Mesendoderm (in vitro differentiated cells): ENCODE measurements around the gene HMGN4.
A peak's percentile ranks its signal among the peaks of the same experiment; 100 is the strongest.

Experiments
- DNase-seq: peaks from one replicate; pipeline ENCODE4 v3.0.0; 2013
- H2AK5ac ChIP-seq: 2 replicates; pipeline ENCODE4 v1.6.1; 2013; ENCODE audit warnings: low read length, inconsistent platforms
- H2BK120ac ChIP-seq: 2 replicates; pipeline ENCODE4 v1.6.1; 2013; ENCODE audit warnings: low read depth, mild to moderate bottlenecking, low read length, moderate library complexity, mixed read lengths
- H2BK15ac ChIP-seq: replicated peaks from 2 replicates; pipeline ENCODE4 v1.6.1; 2013; ENCODE audit warnings: low read depth, mild to moderate bottlenecking, moderate library complexity
- H2BK5ac ChIP-seq: 2 replicates; pipeline ENCODE4 v1.6.1; 2013; ENCODE audit warnings: low read length, inconsistent platforms
- H3K18ac ChIP-seq: 2 replicates; pipeline ENCODE4 v1.6.1; 2013; ENCODE audit warnings: mild to moderate bottlenecking, low read length, mixed read lengths
- H3K23ac ChIP-seq: one replicate; pipeline ENCODE4 v1.6.1; 2013; ENCODE audit warnings: low read length
- H3K27ac ChIP-seq: 2 replicates; pipeline ENCODE4 v1.5.1; 2013; ENCODE audit warnings: low read depth, mild to moderate bottlenecking, inconsistent platforms, low read length, moderate library complexity
- H3K27me3 ChIP-seq: 2 replicates; pipeline ENCODE4 v1.6.1; 2013; ENCODE audit warnings: low read length, control low read depth, mild to moderate bottlenecking, inconsistent platforms; ENCODE audit not compliant: insufficient read depth, poor library complexity
- H3K36me3 ChIP-seq: 2 replicates; pipeline ENCODE4 v1.6.1; 2013; ENCODE audit warnings: low read length, inconsistent platforms; ENCODE audit not compliant: control insufficient read depth, insufficient read depth
- H3K4ac ChIP-seq: one replicate; pipeline ENCODE4 v1.6.1; 2013; ENCODE audit warnings: low read depth, mild to moderate bottlenecking, low read length, moderate library complexity
- H3K4me1 ChIP-seq: 2 replicates; pipeline ENCODE4 v1.6.1; 2013; ENCODE audit warnings: low read depth, low read length, inconsistent platforms; ENCODE audit not compliant: control insufficient read depth
- H3K4me2 ChIP-seq: 2 replicates; pipeline ENCODE4 v1.6.1; 2013; ENCODE audit warnings: low read length
- H3K4me3 ChIP-seq: 2 replicates; pipeline ENCODE4 v1.5.1; 2013; ENCODE audit warnings: mild to moderate bottlenecking, low read length
- H3K56ac ChIP-seq: one replicate; pipeline ENCODE4 v1.6.1; 2013; ENCODE audit warnings: low read length
- H3K79me1 ChIP-seq: 2 replicates; pipeline ENCODE4 v1.6.1; 2013; ENCODE audit warnings: low read length, inconsistent platforms
- H3K79me2 ChIP-seq: 2 replicates; pipeline ENCODE4 v1.6.1; 2013; ENCODE audit warnings: mild to moderate bottlenecking, low read length; ENCODE audit not compliant: control insufficient read depth, insufficient read depth
- H3K9ac ChIP-seq: 2 replicates; pipeline ENCODE4 v1.6.1; 2013; ENCODE audit warnings: low read length, inconsistent platforms
- H4K5ac ChIP-seq: one replicate; pipeline ENCODE4 v1.6.1; 2013; ENCODE audit warnings: low read length
- H4K8ac ChIP-seq: one replicate; pipeline ENCODE4 v1.6.1; 2013; ENCODE audit warnings: low read depth, mild to moderate bottlenecking, control low read depth, low read length, moderate library complexity
- WGBS: extraction: QIAGEN DNeasy Blood & Tissue Kit; methylation state at CpG from one replicate; pipeline ENCODE4 v1.1.7; 2013; ENCODE audit warnings: low lambda C conversion rate, missing lambda C conversion rate; ENCODE audit not compliant: insufficient coverage; ENCODE audit errors: extremely low coverage; 5-methylcytosine and 5-hydroxymethylcytosine counted together

The HMGN4 gene

DNA sequence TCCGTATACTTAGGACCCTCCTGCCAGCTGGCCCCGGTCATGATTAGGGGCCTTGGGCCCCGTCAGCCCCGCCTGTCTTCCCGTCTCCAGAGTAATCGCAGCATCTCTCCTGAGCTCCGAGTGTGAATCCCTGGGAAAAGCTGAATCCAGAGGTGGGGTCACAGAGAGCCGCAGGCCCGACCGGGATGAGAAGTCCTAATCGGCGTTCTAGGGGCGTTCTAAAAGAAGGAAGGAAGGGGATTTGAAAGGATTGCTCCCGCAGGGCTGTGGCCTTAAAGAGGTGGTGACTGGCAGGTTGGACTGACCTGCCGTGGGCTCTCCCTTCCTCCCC lies 371 bp downstream of the HMGN4 start:
- Histone ChIP-seq H3K4me3 (peak overlapping the region; percentile 91), H4K5ac (no peak overlapping the region), H3K79me2 (peaks cover 7% of the 10 kb centered on the region), H3K4ac (no peak overlapping the region), H3K4me1 (no peaks in the 10 kb centered on the region), H3K36me3 (no peaks in the 10 kb centered on the region), H3K18ac (peak overlapping the region; percentile 54), H3K9ac (peak overlapping the region; percentile 92), H2BK5ac (no peak overlapping the region), H3K79me1 (peaks cover 7% of the 10 kb centered on the region), H3K27ac (peak overlapping the region; percentile 85), H2AK5ac (no peak overlapping the region), H3K27me3 (no peaks in the 10 kb centered on the region), H3K4me2 (peak overlapping the region; percentile 71), H3K23ac (no peak overlapping the region), H3K56ac (peak overlapping the region; percentile 94), H2BK120ac (no peak overlapping the region), H4K8ac (no peak overlapping the region), H2BK15ac (no peak overlapping the region)
- DNase-seq = peak; percentile 85
- WGBS = no CpG with 5 or more reads among the region's 15 CpGs

DNA sequence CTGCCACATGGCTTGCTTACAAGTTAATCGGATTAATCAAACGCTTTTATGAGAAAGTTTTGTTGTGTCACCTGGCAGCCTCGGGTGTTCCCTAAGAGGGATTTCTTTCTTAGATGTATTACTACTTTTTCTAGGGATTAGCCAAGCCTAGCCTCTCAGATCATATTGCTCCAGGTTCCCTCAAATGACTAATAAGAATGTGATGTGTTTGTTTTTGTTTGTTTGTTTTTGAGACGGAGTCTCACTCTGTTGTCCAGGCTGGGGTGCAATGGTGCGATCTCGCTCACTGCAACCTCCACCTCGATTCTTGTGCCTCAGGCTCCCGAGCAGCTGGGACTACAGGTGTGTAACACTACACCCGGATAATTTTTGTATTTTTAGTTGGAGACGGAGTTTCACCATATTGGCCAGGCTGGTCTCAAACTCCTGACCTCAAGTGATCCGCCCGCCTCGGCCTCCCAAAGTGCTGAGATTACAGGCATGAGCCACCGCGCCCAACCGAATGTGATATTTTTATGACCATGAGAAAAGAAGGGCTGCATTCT lies 977 bp downstream of the HMGN4 start:
- H4K5ac ChIP-seq = no peak overlapping the region
- no peak overlapping the region for H2BK15ac ChIP-seq
- H3K79me1 ChIP-seq = peaks cover 7% of the 10 kb centered on the region
- no peak overlapping the region for H2BK120ac ChIP-seq
- H2AK5ac ChIP-seq = no peak overlapping the region
- no peak overlapping the region for H2BK5ac ChIP-seq
- no peaks in the 10 kb centered on the region for H3K4me1 ChIP-seq
- H3K36me3 ChIP-seq = no peaks in the 10 kb centered on the region
- no peak overlapping the region for H3K4ac ChIP-seq
- no peak for DNase-seq
- peak overlapping the region; percentile 91 for H3K4me3 ChIP-seq
- no peak overlapping the region for H3K23ac ChIP-seq
- peaks cover 7% of the 10 kb centered on the region for H3K79me2 ChIP-seq
- peak overlapping the region; percentile 94 for H3K56ac ChIP-seq
- H3K27ac ChIP-seq = no peak overlapping the region
- no peak overlapping the region for H4K8ac ChIP-seq
- no peaks in the 10 kb centered on the region for H3K27me3 ChIP-seq
- H3K4me2 ChIP-seq = peak overlapping the region; percentile 71
- no CpG with 5 or more reads among the region's 16 CpGs for WGBS
- peak overlapping the region; percentile 7 for H3K18ac ChIP-seq
- peak overlapping the region; percentile 92 for H3K9ac ChIP-seq

DNA sequence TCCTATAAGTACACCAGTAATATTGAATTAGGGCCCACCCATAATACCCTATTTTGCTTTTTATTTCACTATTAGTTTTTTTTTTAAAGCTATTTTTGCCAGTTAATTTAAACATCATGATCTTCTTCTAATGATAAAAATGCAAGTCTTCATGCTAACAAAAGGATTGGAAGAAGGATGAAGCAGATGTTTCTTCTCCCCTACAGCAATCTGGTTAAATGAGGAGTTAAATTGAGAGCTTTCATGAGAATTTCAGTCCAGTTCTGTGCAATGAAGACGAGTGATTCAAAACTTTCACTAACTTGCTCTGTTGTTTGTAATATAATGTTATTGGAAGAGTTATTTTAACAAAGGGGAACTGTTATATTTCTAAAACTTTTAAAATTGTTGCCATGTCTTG lies 3.4 kb downstream of the HMGN4 start:
- H3K18ac ChIP-seq = no peak overlapping the region
- no peak overlapping the region for H4K8ac ChIP-seq
- H3K79me2 ChIP-seq = peaks cover 7% of the 10 kb centered on the region
- peaks cover 12% of the 10 kb centered on the region for H3K79me1 ChIP-seq
- no peaks in the 10 kb centered on the region for H3K4me1 ChIP-seq
- H2BK120ac ChIP-seq = no peak overlapping the region
- no CpG with 5 or more reads among the region's 1 CpG for WGBS
- no peak overlapping the region for H3K9ac ChIP-seq
- no peak overlapping the region for H3K23ac ChIP-seq
- H4K5ac ChIP-seq = no peak overlapping the region
- no peak overlapping the region for H3K56ac ChIP-seq
- H3K36me3 ChIP-seq = peaks cover 5% of the 10 kb centered on the region
- H3K4me3 ChIP-seq = no peak overlapping the region
- H3K4ac ChIP-seq = no peak overlapping the region
- H2BK5ac ChIP-seq = no peak overlapping the region
- DNase-seq = no peak
- no peak overlapping the region for H2BK15ac ChIP-seq
- H3K27ac ChIP-seq = no peak overlapping the region
- H3K4me2 ChIP-seq = no peak overlapping the region
- no peaks in the 10 kb centered on the region for H3K27me3 ChIP-seq
- H2AK5ac ChIP-seq = no peak overlapping the region

DNA sequence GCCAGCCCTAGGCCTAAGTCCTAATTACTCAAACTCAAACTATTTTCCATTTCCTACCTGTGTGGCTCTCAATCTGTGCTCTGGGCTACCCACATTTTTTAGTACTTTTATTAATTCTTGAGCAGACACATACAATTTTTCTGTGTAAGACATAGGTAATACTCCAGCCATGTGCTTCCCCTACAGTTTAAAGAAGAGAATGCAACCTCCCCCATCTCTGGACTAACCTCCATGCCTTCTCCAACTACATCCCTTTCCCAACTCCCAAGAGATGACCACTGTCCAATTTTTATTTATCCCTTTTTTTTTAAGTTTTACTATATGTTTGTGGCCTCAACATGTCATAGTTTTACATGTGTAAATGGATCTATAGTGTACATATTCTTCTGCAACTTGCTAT lies 5.8 kb downstream of the HMGN4 start:
- Histone ChIP-seq H3K79me2 (peaks cover 7% of the 10 kb centered on the region), H3K79me1 (peaks cover 12% of the 10 kb centered on the region), H3K4ac (no peak overlapping the region), H3K4me1 (no peaks in the 10 kb centered on the region), H3K4me2 (no peak overlapping the region), H3K56ac (no peak overlapping the region), H3K27ac (no peak overlapping the region), H3K4me3 (no peak overlapping the region), H2BK15ac (no peak overlapping the region), H3K18ac (no peak overlapping the region), H3K27me3 (no peaks in the 10 kb centered on the region), H4K8ac (no peak overlapping the region), H3K9ac (no peak overlapping the region), H3K23ac (no peak overlapping the region), H2BK5ac (no peak overlapping the region), H2AK5ac (no peak overlapping the region), H2BK120ac (no peak overlapping the region), H4K5ac (no peak overlapping the region), H3K36me3 (peaks cover 5% of the 10 kb centered on the region)
- DNase-seq = no peak

DNA sequence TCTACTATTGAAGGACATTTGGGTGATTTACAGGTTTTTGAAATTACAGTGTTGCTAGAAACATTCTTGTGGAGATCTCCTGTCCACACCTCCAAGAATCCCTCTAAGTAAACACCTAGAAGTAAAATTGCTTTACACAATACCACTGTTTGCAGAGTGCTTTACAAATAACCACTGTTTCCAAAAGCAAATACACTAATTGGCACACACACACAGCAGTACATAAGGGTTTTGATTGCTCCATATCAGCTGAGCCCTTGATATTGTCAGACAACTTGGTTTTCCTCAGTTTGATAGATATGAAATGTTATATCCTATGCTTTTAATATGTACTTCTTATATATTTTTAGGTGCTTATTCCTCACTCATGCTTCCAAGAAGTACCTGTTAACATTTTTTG lies 6.3 kb downstream of the HMGN4 start:
- H3K79me1 ChIP-seq = peaks cover 12% of the 10 kb centered on the region
- no peak overlapping the region for H3K9ac ChIP-seq
- H3K4me1 ChIP-seq = no peaks in the 10 kb centered on the region
- H3K23ac ChIP-seq = no peak overlapping the region
- no peak overlapping the region for H4K8ac ChIP-seq
- no peaks in the 10 kb centered on the region for H3K27me3 ChIP-seq
- H3K36me3 ChIP-seq = peaks cover 5% of the 10 kb centered on the region
- H3K18ac ChIP-seq = no peak overlapping the region
- peaks cover 7% of the 10 kb centered on the region for H3K79me2 ChIP-seq
- no peak overlapping the region for H3K4me2 ChIP-seq
- no peak overlapping the region for H2BK120ac ChIP-seq
- H2BK5ac ChIP-seq = no peak overlapping the region
- no peak overlapping the region for H2AK5ac ChIP-seq
- no peak overlapping the region for H3K56ac ChIP-seq
- H4K5ac ChIP-seq = no peak overlapping the region
- DNase-seq = no peak
- no peak overlapping the region for H2BK15ac ChIP-seq
- H3K4me3 ChIP-seq = no peak overlapping the region
- no peak overlapping the region for H3K27ac ChIP-seq
- H3K4ac ChIP-seq = no peak overlapping the region

DNA sequence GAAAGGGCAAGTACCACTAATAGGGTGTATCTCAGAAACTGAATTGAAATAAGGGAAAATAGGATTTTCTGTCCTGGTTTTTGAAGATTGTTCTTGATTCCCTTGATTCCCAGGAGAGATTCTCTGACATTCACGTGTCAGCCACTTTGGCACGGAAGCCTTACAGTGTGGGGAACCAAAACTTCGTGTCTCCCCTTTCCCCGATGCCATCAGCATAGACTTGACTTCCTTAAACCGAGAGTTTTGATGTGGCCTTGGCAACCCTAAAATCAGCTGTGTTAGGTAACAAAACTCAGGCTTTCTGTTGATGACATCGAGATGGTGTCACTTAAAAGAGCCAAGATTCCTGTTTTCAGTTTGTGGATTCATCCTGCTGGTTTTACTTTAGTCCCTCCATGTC lies 7.5 kb downstream of the HMGN4 start:
- Histone ChIP-seq H3K79me2 (peaks cover under 1% of the 10 kb centered on the region), H3K36me3 (peaks cover 5% of the 10 kb centered on the region), H3K27ac (no peak overlapping the region), H3K56ac (no peak overlapping the region), H3K18ac (no peak overlapping the region), H3K23ac (no peak overlapping the region), H2BK5ac (no peak overlapping the region), H3K27me3 (no peaks in the 10 kb centered on the region), H3K4me3 (no peak overlapping the region), H3K79me1 (peaks cover 5% of the 10 kb centered on the region), H2BK120ac (no peak overlapping the region), H4K5ac (no peak overlapping the region), H3K4ac (no peak overlapping the region), H3K4me1 (no peaks in the 10 kb centered on the region), H3K4me2 (no peak overlapping the region), H2AK5ac (no peak overlapping the region), H2BK15ac (no peak overlapping the region), H4K8ac (no peak overlapping the region), H3K9ac (no peak overlapping the region)
- DNase-seq = no peak
- WGBS = no CpG with 5 or more reads among the region's 6 CpGs
